ENCODE results near the gene FBXO3.

The FBXO3 gene

GRCh38 chr11:33779849-33780528 is 5.7 kb upstream of the FBXO3 start:
- ChIA-PET CTCF (interaction anchor here (0.9 kb wide), 2 partner anchors 25 to 49 kb away, joined by 3 to 4 read pairs; no protein-coding TSS in a partner anchor), POLR2A (interaction anchor here (0.9 kb wide), 1 partner anchor 22 kb away, joined by 5 read pairs; no protein-coding TSS in a partner anchor)
- TF ChIP-seq L3MBTL2 (conservative IDR thresholded peaks at IDR 0.05) (no peak), ZNF384 (IDR thresholded peaks at IDR 0.05) (no peak), FOXK2 (IDR thresholded peaks at IDR 0.05) (no peak), FOXM1 (IDR thresholded peaks at IDR 0.05; ENCODE audit: borderline replicate concordance) (no peak), PKNOX1 (IDR thresholded peaks at IDR 0.05) (no peak), HDGF (IDR thresholded peaks at IDR 0.05; ENCODE audit: borderline replicate concordance) (no peak)
- DNase-seq (ENCODE audit: extremely low spot score) = no peak

- ChIA-PET CTCF (no interaction called here), POLR2A (interaction anchor here (1.2 kb wide), 1 partner anchor 42 kb away, joined by 5 read pairs; the partner anchor contains the start of gene CD59)
- TF ChIP-seq FOXK2 (IDR thresholded peaks at IDR 0.05) = no peak
- no peak for TF ChIP-seq L3MBTL2 (conservative IDR thresholded peaks at IDR 0.05)
- no peak for TF ChIP-seq ZNF384 (IDR thresholded peaks at IDR 0.05)
- TF ChIP-seq NFRKB (IDR thresholded peaks at IDR 0.05) = no peak
- no peak for TF ChIP-seq SP1 (IDR thresholded peaks at IDR 0.05)
- TF ChIP-seq PKNOX1 (IDR thresholded peaks at IDR 0.05) = no peak
- TF ChIP-seq SUZ12 (IDR thresholded peaks at IDR 0.05) = no peak
- TF ChIP-seq FOXM1 (IDR thresholded peaks at IDR 0.05; ENCODE audit: borderline replicate concordance) = no peak
- no peak for TF ChIP-seq HDGF (IDR thresholded peaks at IDR 0.05; ENCODE audit: borderline replicate concordance)
- TF ChIP-seq TARDBP (IDR thresholded peaks at IDR 0.05) = no peak
- TF ChIP-seq LEF1 (IDR thresholded peaks at IDR 0.05; ENCODE audit: borderline replicate concordance) = no peak
- TF ChIP-seq BHLHE40 (IDR thresholded peaks at IDR 0.05; ENCODE audit: borderline replicate concordance) = no peak
- no peak for TF ChIP-seq CTBP1 (IDR thresholded peaks at IDR 0.05; ENCODE audit: borderline replicate concordance)
- no peak for TF ChIP-seq FOXA1 (IDR thresholded peaks at IDR 0.05)
- no peak for TF ChIP-seq ELF4 (IDR thresholded peaks at IDR 0.05)
- no peak for TF ChIP-seq ARNT (IDR thresholded peaks at IDR 0.05)
- DNase-seq (ENCODE audit: extremely low spot score) = peak; percentile 17
These were observed 4.4 kb upstream of the FBXO3 start for GRCh38 chr11:33778675-33779074.

- CTCF ChIA-PET = no interaction called here
These were observed 3.6 kb upstream of the FBXO3 start for GRCh38 chr11:33777906-33778305.

GRCh38 chr11:33775832-33776470 is 1.6 kb upstream of the FBXO3 start:
- TF ChIP-seq FOXA1 (IDR thresholded peaks at IDR 0.05) (no peak), BHLHE40 (IDR thresholded peaks at IDR 0.05; ENCODE audit: borderline replicate concordance) (no peak), ZNF384 (IDR thresholded peaks at IDR 0.05) (no peak), NFRKB (IDR thresholded peaks at IDR 0.05) (no peak), CTBP1 (IDR thresholded peaks at IDR 0.05; ENCODE audit: borderline replicate concordance) (no peak), ARNT (IDR thresholded peaks at IDR 0.05) (no peak), HDGF (IDR thresholded peaks at IDR 0.05; ENCODE audit: borderline replicate concordance) (no peak), SUZ12 (IDR thresholded peaks at IDR 0.05) (no peak), SP1 (IDR thresholded peaks at IDR 0.05) (no peak), TARDBP (IDR thresholded peaks at IDR 0.05) (no peak), L3MBTL2 (conservative IDR thresholded peaks at IDR 0.05) (no peak), FOXM1 (IDR thresholded peaks at IDR 0.05; ENCODE audit: borderline replicate concordance) (no peak), PKNOX1 (IDR thresholded peaks at IDR 0.05) (no peak)
- DNase-seq (ENCODE audit: extremely low spot score) = no peak
- ChIA-PET CTCF (no interaction called here), POLR2A (interaction anchor here (0.6 kb wide), 1 partner anchor 128 kb away, joined by 4 read pairs; no protein-coding TSS in a partner anchor)

More at GRCh38 chr11:33777906-33778305, 3.6 kb upstream of the FBXO3 start:
- no peak for DNase-seq (ENCODE audit: extremely low spot score)
- no peak for TF ChIP-seq FOXM1 (IDR thresholded peaks at IDR 0.05; ENCODE audit: borderline replicate concordance)
- TF ChIP-seq SP1 (IDR thresholded peaks at IDR 0.05) = no peak
- TF ChIP-seq LEF1 (IDR thresholded peaks at IDR 0.05; ENCODE audit: borderline replicate concordance) = no peak
- TF ChIP-seq FOXK2 (IDR thresholded peaks at IDR 0.05) = no peak
- no peak for TF ChIP-seq CTBP1 (IDR thresholded peaks at IDR 0.05; ENCODE audit: borderline replicate concordance)
- POLR2A ChIA-PET = interaction anchor here (1.2 to 1.6 kb wide), 2 partner anchors 13 to 41 kb away, joined by 3 to 5 read pairs; partner anchors contain the start of gene CD59

- TF ChIP-seq CTBP1 (IDR thresholded peaks at IDR 0.05; ENCODE audit: borderline replicate concordance) = no peak
- no peak for TF ChIP-seq FOXA1 (IDR thresholded peaks at IDR 0.05)
- no peak for TF ChIP-seq LEF1 (IDR thresholded peaks at IDR 0.05; ENCODE audit: borderline replicate concordance)
- no peak for TF ChIP-seq L3MBTL2 (conservative IDR thresholded peaks at IDR 0.05)
- TF ChIP-seq SP1 (IDR thresholded peaks at IDR 0.05) = no peak
- no peak for TF ChIP-seq FOXK2 (IDR thresholded peaks at IDR 0.05)
- no peak for TF ChIP-seq SUZ12 (IDR thresholded peaks at IDR 0.05)
- no peak for TF ChIP-seq ELF4 (IDR thresholded peaks at IDR 0.05)
- no peak for TF ChIP-seq PKNOX1 (IDR thresholded peaks at IDR 0.05)
- no peak for TF ChIP-seq TARDBP (IDR thresholded peaks at IDR 0.05)
- no peak for TF ChIP-seq HDGF (IDR thresholded peaks at IDR 0.05; ENCODE audit: borderline replicate concordance)
- TF ChIP-seq ZNF384 (IDR thresholded peaks at IDR 0.05) = no peak
- TF ChIP-seq FOXM1 (IDR thresholded peaks at IDR 0.05; ENCODE audit: borderline replicate concordance) = no peak
- TF ChIP-seq BHLHE40 (IDR thresholded peaks at IDR 0.05; ENCODE audit: borderline replicate concordance) = no peak
- TF ChIP-seq ARNT (IDR thresholded peaks at IDR 0.05) = no peak
- TF ChIP-seq NFRKB (IDR thresholded peaks at IDR 0.05) = no peak
- ChIA-PET POLR2A (interaction anchor here (1.9 kb wide), 1 partner anchor 27 kb away, joined by 9 read pairs; no protein-coding TSS in a partner anchor), CTCF (no interaction called here)
- DNase-seq (ENCODE audit: extremely low spot score) = no peak
These were observed 1.1 kb upstream of the FBXO3 start for GRCh38 chr11:33775467-33775807.
